ENCODE data around the gene TRAF7.

Gene TRAF7

GRCh38 chr16:2226245-2226793, 70.7 kb downstream of the TRAF7 start:
- DNase-seq: no peak

GRCh38 chr16:2226918-2227317, 71.3 kb downstream of the TRAF7 start:
- DNase-seq: no peak
